K562 (cell line): Measurements from ENCODE around the gene DLX2. TPM values are rescaled to one million over a fixed set of nuclear protein-coding genes. Genes with fewer than 3 reads are reported as not detected.

Experiments
- ZNF644 ChIP-seq: fragments of 200-800 bp; sonication (Bioruptor generic); IDR thresholded peaks from 2 replicates; pipeline ENCODE4 v1.6.1; 2016; ENCODE audit warnings: low read depth, missing genetic modification characterization, missing compliant biosample characterization
- polyA plus RNA-seq, 8 experiments: library from polyadenylated mRNA; depleted of rRNA in 4 of 8; stranded (reverse) in 5 of 8; unstranded in 3 of 8; fragments of >200 nt; fragmentation: Nextera tagmentation in 2 of 8; fragmentation: Illumina TruSeq in 1 of 8; extraction: Ambion mirVana in 2 of 8; extraction: Trizol in 1 of 8; gene quantifications; 2 replicates each; pipeline versions ENCODE4 v1.2.1 to v1.2.3, GENCODE V29; 2011 to 2014; ENCODE audit warnings: inconsistent platforms in 1 of 8, missing spikeins in 1 of 8
- total RNA-seq, 7 experiments: library from RNA; depleted of rRNA in 6 of 7; stranded (reverse); fragments of >200 nt in 6 of 7; fragmentation: Illumina TruSeq in 2 of 7; extraction: Trizol in 2 of 7; gene quantifications; 2 replicates each; pipeline versions ENCODE4 v1.2.1 to v1.2.3, GENCODE V29; 2011 to 2021; ENCODE audit warnings: low replicate concordance in 1 of 7
- TF ChIP-seq, protein P1 (sequence below), 2 experiments: fragments of 450-650 bp in 1 of 2; sonication (generic) in 1 of 2; formaldehyde crosslinking in 1 of 2; IDR thresholded peaks; 2 replicates each; pipeline versions ENCODE4 v1.7.1 to v1.9.0; 2016 to 2022; ENCODE audit warnings: inconsistent platforms in 1 of 2, mild to moderate bottlenecking in 1 of 2, missing genetic modification reagents in 1 of 2

Gene DLX2
- total and polyA plus RNA-seq, 9 of the 15 experiments (the other 6 are each of a cell fraction or from before 2014, with no cell fraction given), result 0.14 to 4.3 (median 0.86) TPM

DNA sequence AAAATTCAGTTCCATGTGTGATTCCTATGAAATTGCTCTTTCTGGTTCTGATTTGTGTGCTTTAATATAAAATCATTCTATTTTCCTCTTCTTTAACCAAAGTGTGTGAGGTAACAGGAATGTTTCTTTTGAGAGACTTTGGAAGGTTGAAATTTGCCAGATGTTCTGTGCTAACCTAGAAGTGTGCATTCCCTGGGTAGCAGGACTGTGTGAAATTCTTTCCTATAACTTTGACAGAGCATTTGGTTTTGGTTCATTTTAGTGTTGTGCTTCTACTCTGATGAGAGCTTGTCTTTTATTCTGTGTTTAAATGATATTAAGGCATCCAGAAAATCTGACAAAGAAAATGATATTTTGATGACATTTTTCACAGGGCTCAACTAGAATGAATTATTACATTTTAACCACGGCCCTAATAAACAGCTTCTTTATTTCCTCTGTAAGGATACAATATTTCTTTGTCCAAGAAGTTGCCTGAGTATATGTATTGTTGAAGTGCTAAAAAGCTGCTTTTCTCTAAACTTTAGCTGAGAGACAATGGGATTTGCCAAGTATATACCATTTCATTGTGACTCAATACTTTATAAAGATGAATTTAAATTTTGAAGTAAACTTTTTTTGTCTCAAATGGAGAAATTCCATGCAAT lies 52.1 kb downstream of the DLX2 start (continued):
- TF ChIP-seq, protein P1, sequence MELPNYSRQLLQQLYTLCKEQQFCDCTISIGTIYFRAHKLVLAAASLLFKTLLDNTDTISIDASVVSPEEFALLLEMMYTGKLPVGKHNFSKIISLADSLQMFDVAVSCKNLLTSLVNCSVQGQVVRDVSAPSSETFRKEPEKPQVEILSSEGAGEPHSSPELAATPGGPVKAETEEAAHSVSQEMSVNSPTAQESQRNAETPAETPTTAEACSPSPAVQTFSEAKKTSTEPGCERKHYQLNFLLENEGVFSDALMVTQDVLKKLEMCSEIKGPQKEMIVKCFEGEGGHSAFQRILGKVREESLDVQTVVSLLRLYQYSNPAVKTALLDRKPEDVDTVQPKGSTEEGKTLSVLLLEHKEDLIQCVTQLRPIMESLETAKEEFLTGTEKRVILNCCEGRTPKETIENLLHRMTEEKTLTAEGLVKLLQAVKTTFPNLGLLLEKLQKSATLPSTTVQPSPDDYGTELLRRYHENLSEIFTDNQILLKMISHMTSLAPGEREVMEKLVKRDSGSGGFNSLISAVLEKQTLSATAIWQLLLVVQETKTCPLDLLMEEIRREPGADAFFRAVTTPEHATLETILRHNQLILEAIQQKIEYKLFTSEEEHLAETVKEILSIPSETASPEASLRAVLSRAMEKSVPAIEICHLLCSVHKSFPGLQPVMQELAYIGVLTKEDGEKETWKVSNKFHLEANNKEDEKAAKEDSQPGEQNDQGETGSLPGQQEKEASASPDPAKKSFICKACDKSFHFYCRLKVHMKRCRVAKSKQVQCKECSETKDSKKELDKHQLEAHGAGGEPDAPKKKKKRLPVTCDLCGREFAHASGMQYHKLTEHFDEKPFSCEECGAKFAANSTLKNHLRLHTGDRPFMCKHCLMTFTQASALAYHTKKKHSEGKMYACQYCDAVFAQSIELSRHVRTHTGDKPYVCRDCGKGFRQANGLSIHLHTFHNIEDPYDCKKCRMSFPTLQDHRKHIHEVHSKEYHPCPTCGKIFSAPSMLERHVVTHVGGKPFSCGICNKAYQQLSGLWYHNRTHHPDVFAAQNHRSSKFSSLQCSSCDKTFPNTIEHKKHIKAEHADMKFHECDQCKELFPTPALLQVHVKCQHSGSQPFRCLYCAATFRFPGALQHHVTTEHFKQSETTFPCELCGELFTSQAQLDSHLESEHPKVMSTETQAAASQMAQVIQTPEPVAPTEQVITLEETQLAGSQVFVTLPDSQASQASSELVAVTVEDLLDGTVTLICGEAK (IDR thresholded peaks at IDR 0.05), result no peak
- TF ChIP-seq, protein P1 (CRISPR knock-in tag; IDR thresholded peaks at IDR 0.05), result no peak
- 0 out of 2 replicates have a peak, but pooled peaks have one; percentile 25 for TF ChIP-seq ZNF644 (tag)
